ENCODE data around the gene R3HDML. TPM values are rescaled to one million over a fixed set of nuclear protein-coding genes. Genes with fewer than 3 reads are reported as not detected.

The R3HDML gene
- total RNA-seq, 6 donors from 2014 or later = not detected

DNA sequence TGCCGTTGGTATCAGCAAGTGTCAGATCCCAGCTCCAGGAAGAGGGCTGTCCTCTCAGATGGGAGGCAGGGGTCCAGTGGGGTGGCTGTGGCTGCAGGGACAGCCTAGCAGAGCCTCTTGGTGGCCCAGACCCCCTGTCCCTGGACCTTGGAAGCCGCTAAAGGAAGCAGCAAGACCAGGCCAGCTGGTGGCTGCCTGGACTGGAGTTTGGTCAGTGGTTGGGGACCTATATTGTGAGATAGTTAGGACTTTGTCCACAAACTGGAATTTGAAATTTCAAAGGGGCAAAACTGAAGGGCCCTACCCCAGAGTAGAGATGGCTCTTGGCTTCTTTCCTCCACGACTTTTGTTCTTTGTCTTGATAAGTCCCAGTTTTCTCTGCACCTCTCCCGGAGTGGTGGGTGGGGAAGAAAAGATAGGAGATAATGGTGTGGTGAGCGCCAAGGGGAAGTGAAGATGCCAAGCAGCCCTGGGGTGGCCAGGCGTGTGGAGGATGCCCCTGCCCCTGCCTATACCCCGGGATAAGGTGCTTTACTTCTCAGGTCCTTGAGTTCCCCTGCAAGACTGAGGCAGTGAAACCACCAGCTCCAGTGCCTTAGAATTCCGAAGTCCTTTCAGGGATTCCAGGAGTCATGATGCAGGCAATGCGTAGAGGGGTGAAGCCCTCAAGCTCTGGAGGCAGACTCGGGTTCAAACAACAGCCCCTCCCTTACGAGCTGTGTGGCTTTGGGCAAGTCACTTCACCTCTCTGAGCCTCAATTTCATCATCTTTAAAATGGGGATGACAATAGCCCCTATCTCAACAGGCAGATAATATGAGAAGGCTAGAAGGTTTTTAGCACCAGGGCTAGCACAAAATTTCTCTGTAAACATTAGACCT is 58.9 kb downstream of the R3HDML start:
- Histone ChIP-seq H3K36me3 (no peaks in the 10 kb centered on the region), H3K9me3 (no peaks in the 10 kb centered on the region), H3K27ac (no peak overlapping the region), H3K4me3 (no peak overlapping the region), H3K27me3 (no peaks in the 10 kb centered on the region), H3K4me1 (peaks cover 0 to 4% (median 0%) of the 10 kb centered on the region in 4 donors)
- no peak for ATAC-seq (ENCODE audit: low FRiP score in 2 of 2)
- WGBS, 2 donors = 69 to 72% methylated on average over 9 to 11 of the region's 11 CpGs
- TF ChIP-seq, protein P1, sequence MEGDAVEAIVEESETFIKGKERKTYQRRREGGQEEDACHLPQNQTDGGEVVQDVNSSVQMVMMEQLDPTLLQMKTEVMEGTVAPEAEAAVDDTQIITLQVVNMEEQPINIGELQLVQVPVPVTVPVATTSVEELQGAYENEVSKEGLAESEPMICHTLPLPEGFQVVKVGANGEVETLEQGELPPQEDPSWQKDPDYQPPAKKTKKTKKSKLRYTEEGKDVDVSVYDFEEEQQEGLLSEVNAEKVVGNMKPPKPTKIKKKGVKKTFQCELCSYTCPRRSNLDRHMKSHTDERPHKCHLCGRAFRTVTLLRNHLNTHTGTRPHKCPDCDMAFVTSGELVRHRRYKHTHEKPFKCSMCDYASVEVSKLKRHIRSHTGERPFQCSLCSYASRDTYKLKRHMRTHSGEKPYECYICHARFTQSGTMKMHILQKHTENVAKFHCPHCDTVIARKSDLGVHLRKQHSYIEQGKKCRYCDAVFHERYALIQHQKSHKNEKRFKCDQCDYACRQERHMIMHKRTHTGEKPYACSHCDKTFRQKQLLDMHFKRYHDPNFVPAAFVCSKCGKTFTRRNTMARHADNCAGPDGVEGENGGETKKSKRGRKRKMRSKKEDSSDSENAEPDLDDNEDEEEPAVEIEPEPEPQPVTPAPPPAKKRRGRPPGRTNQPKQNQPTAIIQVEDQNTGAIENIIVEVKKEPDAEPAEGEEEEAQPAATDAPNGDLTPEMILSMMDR (IDR thresholded peaks at IDR 0.05) = no peak
- no peak for TF ChIP-seq EP300 (IDR thresholded peaks at IDR 0.05)
- no peak for TF ChIP-seq POLR2AphosphoS5 (IDR thresholded peaks at IDR 0.05)
- TF ChIP-seq POLR2A (IDR thresholded peaks at IDR 0.05) = no peak
- DNase-seq = no peak

DNA sequence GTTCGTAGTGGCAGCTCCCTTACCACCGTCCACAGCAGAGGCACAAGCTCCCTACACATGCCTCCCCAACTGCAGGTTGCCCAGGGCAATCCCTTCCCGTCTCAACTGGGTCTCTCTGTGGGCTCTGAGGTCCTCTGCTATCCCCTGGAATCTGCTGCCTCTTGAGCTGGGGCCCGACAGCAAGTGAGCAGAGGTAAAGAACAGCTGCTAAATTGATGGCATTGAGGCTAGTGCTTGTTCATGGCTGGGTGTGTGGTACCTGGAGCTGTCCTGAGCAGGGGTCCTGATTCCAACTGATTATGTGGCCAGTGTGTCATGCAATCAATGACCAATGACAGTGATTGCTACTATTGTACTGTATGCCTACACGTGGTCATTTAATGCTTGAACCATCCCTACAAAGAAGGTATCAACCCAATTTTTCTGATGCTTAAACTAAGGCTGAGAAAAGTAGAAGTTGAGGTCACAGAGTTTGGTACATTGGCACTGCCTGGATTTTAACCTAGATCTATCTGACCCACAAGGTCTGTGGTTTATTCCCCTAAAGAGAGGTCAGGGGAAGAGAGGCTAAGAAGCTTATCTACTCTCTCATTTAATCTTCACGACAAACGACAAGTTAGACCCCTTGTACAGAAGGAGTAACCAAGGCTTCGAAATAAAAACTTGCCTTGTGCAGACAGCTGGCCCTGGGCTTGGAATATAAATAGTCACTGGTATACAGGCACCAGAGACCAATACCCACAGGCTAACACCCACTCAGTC is 59.7 kb downstream of the R3HDML start:
- WGBS, 2 donors = 60 to 71% methylated on average over 8 of the region's 8 CpGs
- peaks cover 0 to 4% (median 0%) of the 10 kb centered on the region in 4 donors for H3K4me1 ChIP-seq
- no peaks in the 10 kb centered on the region for H3K36me3 ChIP-seq
- H3K27me3 ChIP-seq = no peaks in the 10 kb centered on the region
- DNase-seq (no peak), ATAC-seq (ENCODE audit: low FRiP score in 2 of 2) (no peak)
- TF ChIP-seq POLR2A (IDR thresholded peaks at IDR 0.05) = no peak
- TF ChIP-seq, protein P1 (IDR thresholded peaks at IDR 0.05) = no peak
- TF ChIP-seq POLR2AphosphoS5 (IDR thresholded peaks at IDR 0.05) = no peak
- no peak for TF ChIP-seq EP300 (IDR thresholded peaks at IDR 0.05)
- H3K4me3 ChIP-seq = no peak overlapping the region
- H3K9me3 ChIP-seq = no peaks in the 10 kb centered on the region
- H3K27ac ChIP-seq = no peak overlapping the region

DNA sequence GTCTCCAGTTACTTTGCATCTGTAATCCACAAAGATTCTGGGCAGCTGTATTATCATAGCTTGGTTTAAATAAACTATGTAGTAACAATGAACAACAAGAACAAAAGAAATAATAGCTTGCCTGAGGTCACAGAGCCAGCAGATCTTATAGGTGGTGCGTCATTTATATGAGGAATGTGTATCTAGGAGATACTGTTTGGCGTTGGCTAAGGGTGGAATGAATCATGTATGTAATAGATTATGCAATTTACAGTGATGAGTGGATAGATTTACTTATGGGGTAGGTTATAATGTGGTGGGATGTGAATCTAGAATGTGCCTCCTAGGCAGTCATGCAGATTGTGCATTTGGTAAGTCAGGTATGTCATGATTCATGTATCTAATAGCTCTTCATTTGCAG is 61.5 kb downstream of the R3HDML start:
- Histone ChIP-seq H3K4me3 (no peak overlapping the region), H3K4me1 (peaks cover 0 to 4% (median 0%) of the 10 kb centered on the region in 4 donors), H3K36me3 (no peaks in the 10 kb centered on the region), H3K27ac (no peak overlapping the region), H3K9me3 (no peaks in the 10 kb centered on the region), H3K27me3 (no peaks in the 10 kb centered on the region)
- 67 to 83% methylated on average over 2 of the region's 2 CpGs for WGBS, 2 donors
- no peak for ATAC-seq (ENCODE audit: low FRiP score in 2 of 2)
- TF ChIP-seq, protein P1 (IDR thresholded peaks at IDR 0.05) = no peak
- TF ChIP-seq POLR2A (IDR thresholded peaks at IDR 0.05) = no peak
- TF ChIP-seq POLR2AphosphoS5 (IDR thresholded peaks at IDR 0.05) = no peak
- no peak for TF ChIP-seq EP300 (IDR thresholded peaks at IDR 0.05)
- no peak for DNase-seq

DNA sequence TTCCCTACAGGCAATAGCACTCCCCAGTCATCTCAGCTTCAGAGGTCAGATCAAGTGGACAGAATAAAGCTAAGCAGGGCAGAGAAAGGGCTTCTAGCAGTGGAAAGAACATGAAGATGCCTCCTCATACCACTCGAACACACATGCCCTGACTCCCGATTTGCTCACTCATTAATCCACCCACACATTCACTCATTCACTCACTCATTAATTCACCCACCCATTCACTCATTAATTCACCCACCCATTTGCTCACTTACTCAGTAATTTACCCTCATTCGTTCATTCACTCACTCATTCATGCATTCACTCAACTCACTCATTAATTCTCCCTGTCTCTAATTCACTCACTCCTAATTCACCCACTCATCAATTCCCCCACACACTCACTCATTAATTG is 62.6 kb downstream of the R3HDML start:
- no peak for TF ChIP-seq EP300 (IDR thresholded peaks at IDR 0.05)
- no peak for TF ChIP-seq POLR2AphosphoS5 (IDR thresholded peaks at IDR 0.05)
- Histone ChIP-seq H3K9me3 (no peaks in the 10 kb centered on the region), H3K36me3 (no peaks in the 10 kb centered on the region), H3K4me1 (no peaks in the 10 kb centered on the region), H3K27me3 (no peaks in the 10 kb centered on the region), H3K27ac (no peak overlapping the region), H3K4me3 (no peak overlapping the region)
- no peak for ATAC-seq (ENCODE audit: low FRiP score in 2 of 2)
- no peak for DNase-seq
- WGBS, 2 donors = 86 to 88% methylated on average over 3 of the region's 3 CpGs

DNA sequence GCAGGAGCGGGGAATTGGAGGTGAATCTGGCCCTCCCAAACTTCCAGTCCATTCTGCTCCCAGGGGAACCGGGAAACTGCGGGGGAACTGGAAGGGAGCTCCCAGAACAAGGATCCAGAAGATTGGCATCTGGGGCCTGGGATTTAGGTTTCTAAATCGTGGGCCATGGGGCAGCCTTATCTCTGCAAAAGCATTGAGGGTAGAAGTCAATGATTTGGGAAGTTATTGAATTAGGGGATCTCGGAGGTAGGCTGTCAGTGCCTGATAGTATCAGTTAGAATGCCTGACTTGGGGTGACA is 63.8 kb downstream of the R3HDML start:
- Histone ChIP-seq H3K4me1 (no peaks in the 10 kb centered on the region), H3K27ac (no peak overlapping the region), H3K27me3 (no peaks in the 10 kb centered on the region), H3K4me3 (no peak overlapping the region), H3K36me3 (no peaks in the 10 kb centered on the region), H3K9me3 (no peaks in the 10 kb centered on the region)
- no peak for ATAC-seq (ENCODE audit: low FRiP score in 2 of 2)
- DNase-seq = no peak
- TF ChIP-seq, protein P1 (IDR thresholded peaks at IDR 0.05) = no peak
- TF ChIP-seq POLR2A (IDR thresholded peaks at IDR 0.05) (no peak), POLR2AphosphoS5 (IDR thresholded peaks at IDR 0.05) (no peak), EP300 (IDR thresholded peaks at IDR 0.05) (no peak)
- 80 to 81% methylated on average over 5 of the region's 5 CpGs for WGBS, 2 donors

Measured in upper lobe of left lung (tissue), 6 donors.